ENCODE measurements around the gene MSGN1.
A peak's percentile ranks its signal among the peaks of the same experiment; 100 is the strongest.

MSGN1 gene

GRCh38 chr2:17850151-17850550, 33.9 kb downstream of the MSGN1 start:
- DNase-seq = no peak

GRCh38 chr2:17851731-17852585, 35.7 kb downstream of the MSGN1 start:
- peak; percentile 21 to 53 for DNase-seq

- no peak for DNase-seq
Measured at GRCh38 chr2:17853799-17854198, 37.5 kb downstream of the MSGN1 start.

GRCh38 chr2:17857021-17857420, 40.8 kb downstream of the MSGN1 start:
- DNase-seq = no peak

GRCh38 chr2:17858064-17858463, 41.8 kb downstream of the MSGN1 start:
- DNase-seq = no peak

- DNase-seq = no peak
Measured at GRCh38 chr2:17863539-17863938, 47.3 kb downstream of the MSGN1 start.

- DNase-seq = no peak
Measured at GRCh38 chr2:17864676-17865075, 48.4 kb downstream of the MSGN1 start.

GRCh38 chr2:17867133-17867532, 50.9 kb downstream of the MSGN1 start:
- DNase-seq = no peak
